LoVo (cell line): Measurements from ENCODE around the gene SOX11.

Experiments
- DNase-seq: peaks from one replicate; pipeline ENCODE4 v3.0.0-alpha.2; 2016; ENCODE audit warnings: low spot score

Gene SOX11

GRCh38 chr2:5692561-5693286 is 540 bp downstream of the SOX11 start:
- DNase-seq, result no peak

GRCh38 chr2:5693287-5694201 is 1.4 kb downstream of the SOX11 start:
- no peak for DNase-seq

GRCh38 chr2:5694306-5694705 is 2.1 kb downstream of the SOX11 start:
- DNase-seq, result no peak

- no peak for DNase-seq
Measured at GRCh38 chr2:5695654-5696403, 3.6 kb downstream of the SOX11 start.

- no peak for DNase-seq
Measured at GRCh38 chr2:5696404-5696944, 4.3 kb downstream of the SOX11 start.

- DNase-seq, result no peak
Measured at GRCh38 chr2:5696945-5697521, 4.8 kb downstream of the SOX11 start.

- DNase-seq, result no peak
Measured at GRCh38 chr2:5697562-5697961, 5.4 kb downstream of the SOX11 start.

GRCh38 chr2:5698134-5698533 is 6.0 kb downstream of the SOX11 start:
- no peak for DNase-seq

- DNase-seq, result no peak
Measured at GRCh38 chr2:5699963-5700362, 7.8 kb downstream of the SOX11 start.

GRCh38 chr2:5700551-5700950 is 8.4 kb downstream of the SOX11 start:
- no peak for DNase-seq

GRCh38 chr2:5701266-5701665 is 9.1 kb downstream of the SOX11 start:
- no peak for DNase-seq

GRCh38 chr2:5703166-5703565 is 11.0 kb downstream of the SOX11 start:
- DNase-seq, result no peak

- no peak for DNase-seq
Measured at GRCh38 chr2:5705490-5705889, 13.3 kb downstream of the SOX11 start.

- no peak for DNase-seq
Measured at GRCh38 chr2:5706717-5707455, 14.7 kb downstream of the SOX11 start.

- no peak for DNase-seq
Measured at GRCh38 chr2:5710615-5711014, 18.4 kb downstream of the SOX11 start.

- DNase-seq, result no peak
Measured at GRCh38 chr2:5713101-5713500, 20.9 kb downstream of the SOX11 start.

GRCh38 chr2:5719629-5720334 is 27.6 kb downstream of the SOX11 start:
- DNase-seq, result no peak

- no peak for DNase-seq
Measured at GRCh38 chr2:5720426-5720825, 28.2 kb downstream of the SOX11 start.

GRCh38 chr2:5722236-5722635 is 30.1 kb downstream of the SOX11 start:
- DNase-seq, result no peak
